Erythroblast (primary cell): ENCODE measurements around the gene CLPTM1.

Source experiments
- DNase-seq, 2 experiments: peaks; one replicate each; lab custom pipeline; 2025; lab: John Stamatoyannopoulos, UW
- GATA1 ChIP-seq: IDR thresholded peaks from 2 replicates; pipeline ENCODE4 v1.6.1; 2011; ENCODE audit warnings: low read depth, mild to moderate bottlenecking, control low read depth, low read length, moderate library complexity
- POLR2A ChIP-seq: IDR thresholded peaks from 2 replicates; pipeline ENCODE4 v1.6.1; 2011; ENCODE audit warnings: mild to moderate bottlenecking, low read length

Gene CLPTM1

DNA sequence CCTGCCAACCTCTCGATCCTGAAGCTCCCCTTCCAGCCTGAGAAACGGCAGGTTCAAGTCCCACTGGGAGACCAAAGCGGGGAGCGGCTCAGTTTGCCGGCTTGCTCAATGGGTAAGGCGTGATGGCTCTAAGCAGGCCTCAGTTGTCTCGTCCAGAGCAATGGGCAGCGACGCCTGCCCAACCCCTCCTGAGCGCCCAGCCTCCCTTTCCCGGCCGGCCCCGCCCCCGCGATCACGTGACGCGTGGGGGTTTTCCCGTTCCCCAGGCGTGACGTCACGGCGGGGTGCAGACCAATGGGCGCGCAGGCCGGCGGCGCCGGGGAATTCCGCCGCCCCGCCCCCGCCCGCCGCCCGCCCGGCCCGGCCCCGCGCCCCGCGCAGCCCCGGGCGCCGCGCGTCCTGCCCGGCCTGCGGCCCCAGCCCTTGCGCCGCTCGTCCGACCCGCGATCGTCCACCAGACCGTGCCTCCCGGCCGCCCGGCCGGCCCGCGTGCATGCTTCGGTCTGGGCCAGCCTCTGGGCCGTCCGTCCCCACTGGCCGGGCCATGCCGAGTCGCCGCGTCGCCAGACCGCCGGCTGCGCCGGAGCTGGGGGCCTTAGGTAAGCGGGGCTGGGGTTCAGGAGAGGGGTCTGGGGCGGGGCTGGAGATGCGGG is 46.0 kb downstream of the CLPTM1 start, which contains the start of gene RELB:
RELB (plus strand) TSS at position 378 of the 653 bp plus-strand sequence; CDS start at position 494, 116 bp downstream.
- peak; percentile 90 to 96 for DNase-seq
- TF ChIP-seq GATA1: no peak
- TF ChIP-seq POLR2A: no peak

DNA sequence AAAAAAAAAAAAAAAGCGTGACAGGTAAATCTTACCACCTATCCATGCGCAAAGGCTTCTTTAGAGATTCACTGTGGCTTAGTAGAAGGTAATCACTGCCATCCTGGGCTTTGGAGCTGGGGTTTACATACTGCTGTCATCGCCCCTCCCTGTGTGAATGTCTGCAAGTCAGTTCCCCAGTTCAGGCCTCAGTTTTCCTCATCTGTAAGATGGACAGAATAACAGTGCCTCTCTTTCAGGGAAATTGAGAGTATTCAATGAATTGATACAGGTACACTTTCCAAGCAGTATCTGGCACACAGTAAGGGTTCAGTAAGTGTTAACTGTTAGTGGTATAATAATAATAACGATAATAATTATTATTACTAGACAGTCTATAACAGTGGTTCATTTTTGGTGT is 48.3 kb downstream of the CLPTM1 start:
- TF ChIP-seq POLR2A: no peak
- no peak for DNase-seq

DNA sequence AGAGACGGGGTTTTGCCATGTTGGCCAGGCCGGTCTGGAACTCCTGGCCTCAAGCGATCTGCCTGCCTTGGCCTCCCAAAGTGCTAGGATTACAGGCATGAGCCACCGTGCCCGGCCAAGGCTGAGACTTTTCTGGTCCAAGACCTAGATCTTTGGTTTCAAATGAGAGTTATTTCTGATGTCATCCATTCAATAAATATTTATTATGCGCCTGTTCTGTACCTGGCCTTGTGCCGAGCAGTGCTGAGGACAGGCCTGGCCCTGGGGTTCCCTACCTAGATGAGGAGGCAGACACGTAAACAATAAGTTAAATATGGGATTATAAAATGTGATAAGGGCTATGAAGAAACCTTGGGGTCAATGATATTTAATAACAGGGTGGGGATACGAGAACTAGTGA is 50.6 kb downstream of the CLPTM1 start:
- no peak for TF ChIP-seq POLR2A
- no peak for TF ChIP-seq GATA1
- DNase-seq: no peak

DNA sequence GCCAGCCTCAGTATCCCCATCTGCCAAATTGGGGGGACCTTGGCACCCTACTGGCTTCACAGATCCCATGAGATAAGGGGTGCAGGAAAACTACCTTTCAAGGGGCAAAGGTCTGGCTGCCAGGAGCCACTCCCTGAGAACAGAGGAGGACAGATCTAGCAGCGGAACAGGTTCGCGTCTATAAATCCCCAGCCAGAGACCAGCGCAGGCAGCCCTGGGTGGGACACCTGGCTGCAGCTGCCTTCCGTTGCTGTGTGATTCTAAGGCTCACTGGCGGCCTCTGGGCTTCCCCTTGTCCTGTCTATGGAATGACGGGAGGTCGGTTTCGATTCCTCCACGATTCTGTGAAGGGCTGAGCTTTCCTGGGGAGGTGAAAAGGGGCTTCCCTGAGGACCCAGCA is 53.4 kb downstream of the CLPTM1 start:
- no peak for DNase-seq
- TF ChIP-seq GATA1: no peak
- no peak for TF ChIP-seq POLR2A

DNA sequence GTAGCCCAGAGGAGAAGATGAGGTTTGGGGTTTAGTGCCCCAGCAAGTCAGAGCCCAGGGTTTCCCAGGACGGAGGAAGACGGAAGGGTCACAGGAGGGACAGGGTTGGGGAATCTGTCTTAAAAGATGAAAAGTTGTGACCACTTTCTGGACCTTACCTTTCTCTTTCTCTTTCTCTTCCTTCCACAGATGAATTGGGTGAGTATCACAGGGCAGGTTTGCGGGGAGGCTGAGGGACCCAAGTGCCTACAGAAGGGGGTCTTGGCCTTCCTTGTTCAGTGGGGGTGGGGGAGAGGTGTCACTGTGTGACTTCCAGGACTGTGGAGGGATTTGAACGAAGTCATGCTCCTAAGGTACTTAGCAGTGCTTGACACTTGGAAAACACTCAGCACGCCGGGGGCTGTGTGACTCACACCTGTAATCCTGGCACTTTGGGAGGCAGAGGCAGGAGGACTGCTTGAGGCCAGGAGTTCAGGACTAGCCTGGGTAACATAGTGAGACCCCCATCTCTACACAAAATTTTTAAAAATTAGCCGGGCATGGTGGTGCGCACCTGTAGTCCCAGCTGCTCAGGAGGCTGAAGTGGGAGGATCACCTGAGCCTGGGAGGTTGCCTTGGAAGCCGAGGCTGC is 54.6 kb downstream of the CLPTM1 start:
- DNase-seq: no peak

DNA sequence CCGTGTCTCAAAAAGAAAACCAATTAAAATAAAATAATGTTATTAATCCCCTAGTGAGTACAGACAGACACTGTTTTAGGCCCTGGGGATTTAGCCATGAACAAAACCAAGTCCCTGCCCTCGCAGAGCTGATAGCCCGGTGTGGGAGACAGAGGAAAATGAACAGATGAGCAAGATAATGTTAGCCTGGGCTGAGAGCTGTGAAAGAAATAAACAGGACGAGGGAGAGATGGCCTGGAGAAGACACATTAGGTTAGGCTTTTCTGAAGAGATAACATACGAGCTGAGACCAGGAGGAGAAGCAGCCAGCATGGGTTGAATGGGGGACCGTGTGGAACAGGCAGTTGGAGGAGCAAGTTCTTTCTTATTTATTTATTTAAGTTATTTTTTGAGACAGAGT is 55.1 kb downstream of the CLPTM1 start:
- DNase-seq: no peak
- TF ChIP-seq POLR2A (no peak), GATA1 (no peak)

More for the DNA sequence above, 54.6 kb downstream of the CLPTM1 start:
- TF ChIP-seq POLR2A (no peak), GATA1 (no peak)

DNA sequence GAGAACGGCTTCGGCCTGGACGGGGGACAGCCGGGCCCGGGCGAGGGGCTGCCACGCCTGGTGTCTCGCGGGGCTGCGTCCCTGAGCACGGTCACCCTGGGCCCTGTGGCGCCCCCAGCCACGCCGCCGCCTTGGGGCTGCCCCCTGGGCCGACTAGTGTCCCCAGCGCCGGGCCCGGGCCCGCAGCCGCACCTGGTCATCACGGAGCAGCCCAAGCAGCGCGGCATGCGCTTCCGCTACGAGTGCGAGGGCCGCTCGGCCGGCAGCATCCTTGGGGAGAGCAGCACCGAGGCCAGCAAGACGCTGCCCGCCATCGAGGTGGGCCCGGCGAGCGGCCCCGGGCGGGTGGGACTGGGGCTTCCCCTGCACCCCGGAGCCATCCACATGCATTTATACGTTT is 56.8 kb downstream of the CLPTM1 start:
- no peak for DNase-seq
- TF ChIP-seq GATA1 (no peak), POLR2A (no peak)

DNA sequence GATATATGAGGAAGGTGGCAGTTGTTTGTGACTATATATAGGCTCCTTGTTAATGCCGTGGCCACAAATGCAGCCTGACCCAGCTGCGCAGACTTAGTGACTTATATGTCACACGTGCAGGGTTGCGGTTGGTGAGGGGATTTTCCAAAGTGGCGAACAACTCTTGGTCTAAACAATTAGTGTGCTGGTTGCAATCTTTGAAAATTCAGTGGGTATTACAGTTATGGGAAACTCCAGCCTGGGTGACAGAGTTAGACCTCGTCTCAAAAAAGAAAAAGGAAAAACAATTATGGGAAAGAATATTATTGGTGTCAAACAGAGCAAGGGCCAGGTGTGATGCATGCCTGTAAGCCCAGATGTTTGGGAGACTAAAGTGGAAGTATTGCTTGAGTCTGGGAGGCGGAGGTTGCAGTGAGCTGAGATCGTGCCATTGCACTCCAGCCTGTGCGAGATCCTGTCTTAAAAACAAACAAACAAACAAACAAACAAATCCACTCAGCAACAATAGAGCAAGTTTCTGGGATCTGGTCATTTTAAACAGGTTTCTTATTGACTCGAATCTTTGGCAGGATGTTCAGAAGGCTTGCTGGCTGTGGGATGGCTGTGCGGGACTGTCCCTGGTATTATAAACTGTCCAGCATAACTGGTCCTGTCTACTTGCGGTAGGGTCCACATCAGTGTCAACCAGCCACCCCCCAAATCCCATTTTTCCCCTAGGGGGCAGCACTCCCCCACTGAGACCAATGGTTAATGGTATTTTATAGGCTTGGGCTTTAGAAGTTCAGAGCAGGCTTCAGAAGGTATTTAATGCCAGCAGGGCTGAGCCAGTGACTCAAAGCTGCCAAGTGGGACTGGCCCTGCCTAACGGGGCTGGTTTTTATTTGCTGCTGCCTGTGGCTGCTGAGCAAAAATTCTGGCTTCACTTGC is 61.5 kb downstream of the CLPTM1 start:
- DNase-seq: peak; percentile 66 to 79
- TF ChIP-seq POLR2A (no peak), GATA1 (no peak)

DNA sequence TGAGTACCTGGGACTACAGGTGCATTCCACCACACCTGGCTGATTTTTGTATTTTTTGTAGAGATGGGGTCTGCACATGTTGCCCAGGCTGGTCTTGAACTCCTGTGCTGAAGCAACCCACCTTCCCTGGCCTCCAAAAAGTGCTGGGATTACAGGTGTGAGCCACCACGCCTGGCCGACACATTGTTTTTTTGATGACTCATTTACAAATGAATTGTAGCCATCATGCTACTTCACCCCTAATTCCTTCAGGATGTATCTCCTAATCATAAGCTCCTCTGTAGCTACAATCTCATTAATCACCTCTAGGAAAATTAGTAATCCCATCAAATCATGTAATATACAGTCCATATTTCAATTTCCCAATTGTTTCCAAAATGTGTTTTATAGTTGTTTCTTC is 64.0 kb downstream of the CLPTM1 start:
- no peak for TF ChIP-seq GATA1
- TF ChIP-seq POLR2A: no peak
- DNase-seq: no peak

DNA sequence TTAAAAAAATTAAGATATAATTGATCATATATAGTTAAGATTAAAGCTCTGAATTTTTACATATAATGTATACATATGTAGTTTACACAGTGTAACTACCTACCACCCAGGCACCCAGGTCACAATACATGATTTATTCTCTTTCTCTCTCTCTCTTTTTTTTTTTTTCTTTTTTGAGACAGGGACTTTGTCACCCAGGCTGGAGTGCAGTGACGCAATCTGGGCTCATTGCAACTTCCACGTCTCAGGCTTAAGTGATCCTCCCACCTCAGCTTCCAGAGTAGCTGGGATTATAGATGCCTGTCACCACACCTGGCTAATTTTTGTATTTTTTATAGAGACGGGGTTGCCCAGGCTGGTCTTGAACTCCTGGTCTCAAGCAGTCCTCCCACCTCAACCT is 64.9 kb downstream of the CLPTM1 start:
- no peak for DNase-seq
- no peak for TF ChIP-seq POLR2A
- no peak for TF ChIP-seq GATA1

DNA sequence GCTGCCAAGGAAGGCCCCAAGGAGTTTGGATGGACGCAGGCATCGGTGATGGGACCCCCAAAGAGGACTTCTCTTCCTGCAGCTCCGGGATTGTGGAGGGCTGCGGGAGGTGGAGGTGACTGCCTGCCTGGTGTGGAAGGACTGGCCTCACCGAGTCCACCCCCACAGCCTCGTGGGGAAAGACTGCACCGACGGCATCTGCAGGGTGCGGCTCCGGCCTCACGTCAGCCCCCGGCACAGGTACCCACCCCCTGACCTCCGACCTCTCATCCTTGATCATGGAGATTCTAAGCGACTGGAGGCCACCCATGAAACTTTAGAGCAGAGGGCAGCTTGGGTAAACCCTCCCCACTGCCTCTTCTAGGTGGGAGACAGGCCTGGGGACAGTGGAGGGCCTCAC is 66.8 kb downstream of the CLPTM1 start:
- TF ChIP-seq GATA1 (no peak), POLR2A (no peak)
- no peak for DNase-seq

DNA sequence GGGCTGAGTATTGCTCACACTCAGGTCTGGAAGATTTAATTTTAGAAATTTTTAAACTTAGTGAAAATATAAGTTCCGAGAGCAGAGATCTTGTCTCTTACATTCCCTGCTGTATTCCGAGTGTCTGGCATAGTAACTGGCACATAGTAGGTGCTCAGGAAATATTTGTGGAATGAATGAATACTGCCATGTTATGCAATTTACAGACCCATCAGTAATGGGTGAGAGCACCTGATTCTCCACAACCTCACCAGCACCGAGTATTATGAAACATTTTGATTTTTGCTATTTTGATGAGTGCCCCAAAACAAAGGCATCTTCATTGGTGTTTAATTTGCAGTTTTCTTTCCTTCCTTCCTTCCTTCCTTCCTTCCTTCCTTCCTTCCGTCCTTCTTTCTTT is 67.9 kb downstream of the CLPTM1 start:
- no peak for TF ChIP-seq POLR2A
- no peak for TF ChIP-seq GATA1
- DNase-seq: no peak

DNA sequence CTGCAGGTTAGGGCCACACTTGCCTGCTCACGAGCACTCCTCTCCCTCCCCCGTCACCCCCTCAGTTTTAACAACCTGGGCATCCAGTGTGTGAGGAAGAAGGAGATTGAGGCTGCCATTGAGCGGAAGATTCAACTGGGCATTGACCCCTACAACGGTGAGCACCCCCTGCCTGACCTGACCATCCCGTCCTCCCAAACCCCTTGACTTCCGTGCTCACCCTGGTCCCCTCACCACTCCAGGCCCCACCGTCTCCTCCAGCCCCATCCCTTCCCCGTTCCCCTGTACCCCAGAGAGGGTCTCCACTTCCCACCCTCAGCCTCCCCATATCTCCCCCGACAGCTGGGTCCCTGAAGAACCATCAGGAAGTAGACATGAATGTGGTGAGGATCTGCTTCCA is 70.1 kb downstream of the CLPTM1 start:
- TF ChIP-seq GATA1 (no peak), POLR2A (no peak)

DNA sequence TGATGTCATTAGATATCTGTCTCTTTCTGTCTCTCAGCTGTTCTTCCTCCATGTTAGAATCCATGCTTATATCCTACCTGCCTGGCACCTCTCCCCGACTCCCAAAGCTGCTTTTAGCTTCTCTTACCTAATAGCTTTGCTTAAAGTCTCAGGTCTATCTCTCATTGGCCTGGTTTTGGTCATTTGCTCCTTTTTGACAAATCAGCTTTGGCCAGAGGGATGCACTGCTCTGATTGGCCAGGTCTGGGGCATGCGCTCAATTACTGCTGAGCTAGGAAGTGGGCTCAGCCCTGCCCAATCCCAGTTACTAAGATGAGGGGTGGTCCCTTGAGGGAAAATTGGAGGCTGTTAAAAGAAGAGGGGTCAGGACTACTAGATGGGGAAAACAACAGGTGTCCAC is 72.2 kb downstream of the CLPTM1 start:
- no peak for DNase-seq
- TF ChIP-seq GATA1: no peak
- TF ChIP-seq POLR2A: no peak

More for the DNA sequence above, 70.1 kb downstream of the CLPTM1 start:
- no peak for DNase-seq
